Ovary (tissue), 3 donors: ENCODE data around the gene NGEF.

Source experiments
- CTCF ChIP-seq, 3 donors: fragments of 450-650 bp in 2 of 3; fragments of 200-600 bp in 1 of 3; IDR thresholded peaks; one replicate each; pipeline versions ENCODE4 v1.5.1 to v1.8.0; 2016 to 2022; ENCODE audit warnings: antibody characterized with exemption in 3 of 3, mild to moderate bottlenecking in 1 of 3
- EP300 ChIP-seq: sonication (generic); formaldehyde crosslinking; IDR thresholded peaks from one replicate; pipeline ENCODE4 v1.6.1; 2017; ENCODE audit warnings: antibody characterized with exemption
- POLR2A ChIP-seq: fragments of 450-650 bp; IDR thresholded peaks from one replicate; pipeline ENCODE4 v1.6.1; 2017; ENCODE audit warnings: antibody characterized with exemption, mild to moderate bottlenecking, moderate library complexity
- donor health status: DM: no; HTN: no; CAD: no.

- TF ChIP-seq CTCF (IDR thresholded peaks at IDR 0.05) (no peak), POLR2A (no peak), EP300 (no peak)
These were observed 52.2 kb downstream of the NGEF start for GRCh38 chr2:232960862-232961261.
